IMR-90 (cell line): ENCODE data around the gene PRR33. TPM values are rescaled to one million over a fixed set of nuclear protein-coding genes. Genes with fewer than 3 reads are reported as not detected.

Experiments
- ATAC-seq: fragments of 200-7000 bp; cut with Tn5 transposase; 2 replicates; pipeline ENCODE4 v1.9.1; 2020; ENCODE audit warnings: low read depth, mild to moderate bottlenecking, moderate library complexity
- BruUV-seq: library from RNA; stranded (reverse); fragments of 400-500 nt; replicated peaks from 2 replicates; lab custom pipeline; 2021; lab: Mats Ljungman, UMichigan
- CTCF ChIA-PET: fragments of 300-600 bp; formaldehyde crosslinking; extraction: SDS; loops from one replicate; lab custom pipeline; 2021; ENCODE audit warnings: antibody characterized with exemption; lab: Yijun Ruan, JAX
- POLR2A ChIA-PET: fragments of 300-600 bp; sonication (Branson Sonifier 250); formaldehyde crosslinking; loops from one replicate; lab custom pipeline; 2022; ENCODE audit warnings: antibody characterized with exemption; ENCODE audit not compliant: unreplicated experiment; lab: Charles Lee
- DNase-seq: peaks from one replicate; pipeline ENCODE4 v3.0.0; 2013
- H2AFZ ChIP-seq: replicated peaks from 2 replicates; pipeline ENCODE3; 2013; ENCODE audit warnings: low read length, mild to moderate bottlenecking; ENCODE audit not compliant: poor library complexity
- H2AK5ac ChIP-seq: 2 replicates; pipeline ENCODE4 v1.6.1; 2013; ENCODE audit warnings: low read depth, low read length, inconsistent platforms
- H2AK9ac ChIP-seq: replicated peaks from 2 replicates; pipeline ENCODE3; 2013; ENCODE audit warnings: mild to moderate bottlenecking, low read depth, low read length, moderate library complexity; ENCODE audit not compliant: poor library complexity
- H2BK120ac ChIP-seq: 2 replicates; pipeline ENCODE4 v1.6.1; 2013; ENCODE audit warnings: low read depth, low read length, inconsistent platforms
- H2BK15ac ChIP-seq: 3 replicates; pipeline ENCODE4 v1.6.1; 2013; ENCODE audit warnings: low read depth, low read length, inconsistent platforms
- H2BK20ac ChIP-seq: 2 replicates; pipeline ENCODE4 v1.6.1; 2013; ENCODE audit warnings: low read depth, mild to moderate bottlenecking, inconsistent platforms, low read length, moderate library complexity
- H2BK5ac ChIP-seq: 2 replicates; pipeline ENCODE4 v1.6.1; 2013; ENCODE audit warnings: mild to moderate bottlenecking, low read depth, low read length, inconsistent platforms; ENCODE audit not compliant: poor library complexity, severe bottlenecking
- H3K14ac ChIP-seq: replicated peaks from 2 replicates; pipeline ENCODE4 v1.6.1; 2013; ENCODE audit warnings: low read depth, low read length, inconsistent platforms
- H3K18ac ChIP-seq: 2 replicates; pipeline ENCODE4 v1.6.1; 2013; ENCODE audit warnings: low read depth, low read length, control low read depth
- H3K23ac ChIP-seq: 2 replicates; pipeline ENCODE4 v1.6.1; 2013; ENCODE audit warnings: low read depth, low read length, inconsistent platforms
- H3K27ac ChIP-seq: 2 replicates; pipeline ENCODE4 v1.5.1; 2013; ENCODE audit warnings: mild to moderate bottlenecking, control low read depth, low read length; ENCODE audit not compliant: insufficient read depth
- H3K27me3 ChIP-seq: 2 replicates; pipeline ENCODE4 v1.6.1; 2013; ENCODE audit warnings: low read length; ENCODE audit not compliant: control insufficient read depth, insufficient read depth
- H3K36me3 ChIP-seq: 2 replicates; pipeline ENCODE4 v1.6.1; 2013; ENCODE audit warnings: low read length, mixed read lengths; ENCODE audit not compliant: control insufficient read depth, insufficient read depth
- H3K4ac ChIP-seq: 2 replicates; pipeline ENCODE4 v1.6.1; 2013; ENCODE audit warnings: low read depth, low read length, inconsistent platforms
- H3K4me1 ChIP-seq: 2 replicates; pipeline ENCODE4 v1.6.1; 2013; ENCODE audit warnings: low read length, mixed read lengths; ENCODE audit not compliant: control insufficient read depth, insufficient read depth
- H3K4me2 ChIP-seq: 2 replicates; pipeline ENCODE4 v1.6.1; 2013; ENCODE audit warnings: low read depth, mild to moderate bottlenecking, control low read depth, low read length, moderate library complexity
- H3K4me3 ChIP-seq: 2 replicates; pipeline ENCODE4 v1.5.1; 2013; ENCODE audit warnings: low read depth, mild to moderate bottlenecking, control low read depth, low read length, moderate library complexity; ENCODE audit not compliant: insufficient read depth
- H3K56ac ChIP-seq: 2 replicates; pipeline ENCODE4 v1.6.1; 2013; ENCODE audit warnings: low read length, inconsistent platforms; ENCODE audit not compliant: insufficient read depth; ENCODE audit errors: extremely low read depth
- H3K79me1 ChIP-seq, 2 experiments: 2 replicates each; pipeline ENCODE4 v1.6.1; 2013; ENCODE audit warnings: low read length in 2 of 2, inconsistent platforms in 1 of 2, low read depth in 1 of 2
- H3K9ac ChIP-seq: 2 replicates; pipeline ENCODE4 v1.6.1; 2013; ENCODE audit warnings: low read depth, low read length, control low read depth
- H3K9me1 ChIP-seq: 2 replicates; pipeline ENCODE4 v1.6.1; 2013; ENCODE audit warnings: low read length, inconsistent platforms; ENCODE audit not compliant: insufficient read depth
- H3K9me3 ChIP-seq: 2 replicates; pipeline ENCODE4 v1.6.1; 2013; ENCODE audit warnings: low read length; ENCODE audit not compliant: control insufficient read depth, insufficient read depth
- H4K20me1 ChIP-seq: 2 replicates; pipeline ENCODE4 v1.6.1; 2013; ENCODE audit warnings: low read length, inconsistent platforms; ENCODE audit not compliant: insufficient read depth
- H4K5ac ChIP-seq: 2 replicates; pipeline ENCODE4 v1.6.1; 2013; ENCODE audit warnings: mild to moderate bottlenecking, low read depth, low read length, control low read depth
- H4K8ac ChIP-seq, 2 experiments: 2 replicates each; pipeline ENCODE4 v1.6.1; 2013; ENCODE audit warnings: low read depth in 2 of 2, low read length in 2 of 2, control low read depth in 1 of 2, inconsistent platforms in 1 of 2
- H4K91ac ChIP-seq: 2 replicates; pipeline ENCODE4 v1.6.1; 2013; ENCODE audit warnings: low read depth, low read length, inconsistent platforms; ENCODE audit not compliant: insufficient read depth
- CEBPB ChIP-seq: IDR thresholded peaks from 2 replicates; pipeline ENCODE4 v1.6.1; 2012; ENCODE audit warnings: low read depth, low read length, improper control_type of control experiment
- CTCF ChIP-seq: conservative IDR thresholded peaks from 2 replicates; pipeline ENCODE4 v1.5.1; 2012; ENCODE audit warnings: mild to moderate bottlenecking, low read depth, low read length, improper control_type of control experiment
- NFE2L2 ChIP-seq: fragments of 150-350 bp; IDR thresholded peaks from 2 replicates; pipeline ENCODE4 v1.6.1; 2016; ENCODE audit warnings: low read depth, mild to moderate bottlenecking, low read length
- WGBS, 2 experiments: methylation state at CpG; one replicate each; pipeline versions ENCODE4 v1.1.5 to v1.1.7; 2013; ENCODE audit warnings: missing lambda C conversion rate in 2 of 2; ENCODE audit not compliant: insufficient read length in 1 of 2; ENCODE audit errors: extremely low coverage in 2 of 2; 5-methylcytosine and 5-hydroxymethylcytosine counted together
- dilution Hi-C: fragments of 300-500 bp; cut with HindIII; formaldehyde crosslinking; loops from one replicate; pipeline ENCODE4 v1.14.3; 2018; ENCODE audit warnings: low sequenced_read_pairs; ENCODE audit not compliant: unreplicated experiment
- in situ Hi-C: fragments of 300-500 bp; cut with MboI; formaldehyde crosslinking; loops from 3 replicates; pipeline ENCODE4 v1.14.3; 2019; ENCODE audit warnings: low sequenced_read_pairs, inconsistent platforms, mixed read lengths
- intact Hi-C: fragments of 100-400 bp; cut with micrococcal nuclease; formaldehyde crosslinking; loops from 2 replicates; pipeline ENCODE4 v1.10.0; 2022
- polyA plus RNA-seq, 3 experiments: library from polyadenylated mRNA; depleted of rRNA; stranded (reverse); fragments of >200 nt; gene quantifications; 2 replicates each; pipeline ENCODE4 v1.2.3, GENCODE V29; 2012; ENCODE audit warnings: low replicate concordance in 1 of 3
- total RNA-seq: library from RNA; depleted of rRNA; stranded (reverse); fragments of >200 nt; gene quantifications from 2 replicates; pipeline ENCODE4 v1.2.3, GENCODE V29; 2012
- TF ChIP-seq, protein P1 (sequence below): fragments of 150-350 bp; IDR thresholded peaks from 2 replicates; pipeline ENCODE4 v1.6.1; 2017; ENCODE audit warnings: mild to moderate bottlenecking, antibody characterized with exemption, low read length, low read depth

PRR33 gene
- total and polyA plus RNA-seq, 2 of the 4 experiments (the other 2 are of a cell fraction), result not detected

GRCh38 chr11:1852271-1852876 is 39.3 kb downstream of the PRR33 start:
- H3K79me1 ChIP-seq, result no peaks in the 10 kb centered on the region
- no peak overlapping the region for H2BK20ac ChIP-seq
- 61% methylated on average over 8 of the region's 25 CpGs; no CpG with 5 or more reads in 1 of the 2 experiments for WGBS, 2 experiments
- no peak overlapping the region for H4K91ac ChIP-seq
- no peak overlapping the region for H3K14ac ChIP-seq
- no peak overlapping the region for H2AFZ ChIP-seq
- ChIA-PET CTCF (no interaction called here), POLR2A (no interaction called here)
- H3K9me3 ChIP-seq, result no peaks in the 10 kb centered on the region
- no peak overlapping the region for H3K9ac ChIP-seq
- H3K4me3 ChIP-seq, result no peak overlapping the region
- H4K5ac ChIP-seq, result no peak overlapping the region
- H2AK9ac ChIP-seq, result no peak overlapping the region
- H4K20me1 ChIP-seq, result no peaks in the 10 kb centered on the region
- H3K23ac ChIP-seq, result no peak overlapping the region
- H3K4me1 ChIP-seq, result no peaks in the 10 kb centered on the region
- H2BK15ac ChIP-seq, result no peak overlapping the region
- dilution Hi-C loops (no loop called here), in situ Hi-C loops (no loop called here), intact Hi-C loops (no loop called here)
- no peak overlapping the region for H3K18ac ChIP-seq
- no peak overlapping the region for H3K4me2 ChIP-seq
- no peaks in the 10 kb centered on the region for H3K36me3 ChIP-seq
- H3K27me3 ChIP-seq, result peaks cover 32% of the 10 kb centered on the region
- no peak overlapping the region for H3K27ac ChIP-seq
- H2AK5ac ChIP-seq, result no peak overlapping the region
- BruUV-seq, result no TSS peak
- DNase-seq (no peak), ATAC-seq (no peak)
- H2BK120ac ChIP-seq, result no peak overlapping the region
- no peak overlapping the region for H2BK5ac ChIP-seq
- TF ChIP-seq, protein P1, sequence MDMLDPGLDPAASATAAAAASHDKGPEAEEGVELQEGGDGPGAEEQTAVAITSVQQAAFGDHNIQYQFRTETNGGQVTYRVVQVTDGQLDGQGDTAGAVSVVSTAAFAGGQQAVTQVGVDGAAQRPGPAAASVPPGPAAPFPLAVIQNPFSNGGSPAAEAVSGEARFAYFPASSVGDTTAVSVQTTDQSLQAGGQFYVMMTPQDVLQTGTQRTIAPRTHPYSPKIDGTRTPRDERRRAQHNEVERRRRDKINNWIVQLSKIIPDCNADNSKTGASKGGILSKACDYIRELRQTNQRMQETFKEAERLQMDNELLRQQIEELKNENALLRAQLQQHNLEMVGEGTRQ, result no peak
- TF ChIP-seq CTCF (no peak), NFE2L2 (no peak), CEBPB (no peak)
- H3K56ac ChIP-seq, result no peak overlapping the region
- H3K4ac ChIP-seq, result no peak overlapping the region
- no peak overlapping the region for H4K8ac ChIP-seq
- no peaks in the 10 kb centered on the region for H3K9me1 ChIP-seq
